Stimulated activated CD4-positive, alpha-beta T cell treated with anti-CD3 and anti-CD28 coated beads, Interleukin-12 subunit alpha, Interleukin-12 subunit beta, amount 100 ng/mL, for 48 hours (primary cell): ENCODE measurements around the gene CSNK1G1.
"Not testable (repeated sequence)": the region's sequence is repeated elsewhere in the genome, so short reads cannot be mapped to it uniquely, and the experiment has no call there.

Experiments
- DNase-seq, 3 donors: peaks; one replicate each; pipeline ENCODE4 v3.0.0-alpha.2; 2020; ENCODE audit warnings: low read depth in 2 of 3, low spot score in 1 of 3

Gene CSNK1G1

GRCh38 chr15:64246364-64247189, 109.4 kb downstream of the CSNK1G1 start:
- peak; percentile 47 to 56 (median 48) for DNase-seq

GRCh38 chr15:64245405-64245804, 110.6 kb downstream of the CSNK1G1 start:
- no peak for DNase-seq

- DNase-seq: no peak
Measured at GRCh38 chr15:64237677-64238076, 118.3 kb downstream of the CSNK1G1 start.

- no peak for DNase-seq
Measured at GRCh38 chr15:64236156-64236894, 119.6 kb downstream of the CSNK1G1 start.

GRCh38 chr15:64235552-64235951, 120.4 kb downstream of the CSNK1G1 start:
- DNase-seq: no peak

- no peak for DNase-seq
Measured at GRCh38 chr15:64233299-64233698, 122.7 kb downstream of the CSNK1G1 start.

- DNase-seq: no peak
Measured at GRCh38 chr15:64232400-64232799, 123.6 kb downstream of the CSNK1G1 start.

- no peak for DNase-seq
Measured at GRCh38 chr15:64229129-64229724, 126.7 kb downstream of the CSNK1G1 start.

GRCh38 chr15:64225804-64226203, 130.2 kb downstream of the CSNK1G1 start:
- no peak for DNase-seq

- no peak for DNase-seq
Measured at GRCh38 chr15:64224511-64224910, 131.5 kb downstream of the CSNK1G1 start.

- DNase-seq: no peak
Measured at GRCh38 chr15:64223882-64224281, 132.1 kb downstream of the CSNK1G1 start.

- no peak for DNase-seq
Measured at GRCh38 chr15:64222573-64223366, 133.2 kb downstream of the CSNK1G1 start.

- not testable (repeated sequence) for DNase-seq
Measured at GRCh38 chr15:64221911-64222310, 134.1 kb downstream of the CSNK1G1 start.

GRCh38 chr15:64217429-64217750, 138.6 kb downstream of the CSNK1G1 start:
- not testable (repeated sequence) for DNase-seq

GRCh38 chr15:64216730-64217428, 139.1 kb downstream of the CSNK1G1 start:
- no peak for DNase-seq

- no peak for DNase-seq
Measured at GRCh38 chr15:64216196-64216595, 139.8 kb downstream of the CSNK1G1 start.

GRCh38 chr15:64213646-64214045, 142.3 kb downstream of the CSNK1G1 start:
- no peak for DNase-seq

- DNase-seq: no peak
Measured at GRCh38 chr15:64211696-64212095, 144.3 kb downstream of the CSNK1G1 start.

- DNase-seq: no peak
Measured at GRCh38 chr15:64210371-64210770, 145.6 kb downstream of the CSNK1G1 start.

- DNase-seq: peak in 1 of 3 donors; percentile 10
Measured at GRCh38 chr15:64209680-64210334, 146.2 kb downstream of the CSNK1G1 start.
